ENCODE results near the gene ROBO3.

GRCh38 chr11:124902616-124903015 is 37.4 kb downstream of the ROBO3 start:
- TF ChIP-seq POLR2A (IDR thresholded peaks at IDR 0.05) (no peak), CTCF (IDR thresholded peaks at IDR 0.05) (no peak)
